Dendritic cell treated with granulocyte-macrophage colony-stimulating factor and Interleukin-4, amounts not matched to agents 40 ng/mL and 50 ng/mL, for 4 days (primary cell): ENCODE measurements around the gene SCAP.
"Not testable (repeated sequence)": the region's sequence is repeated elsewhere in the genome, so short reads cannot be mapped to it uniquely, and the experiment has no call there.

ENCODE experiments used
- H3K27ac Mint-ChIP-seq: one replicate; pipeline ENCODE4 v1.8.0; 2022; ENCODE audit warnings: mild to moderate bottlenecking, mixed read lengths
- H3K27me3 Mint-ChIP-seq: one replicate; pipeline ENCODE4 v1.8.0; 2022; ENCODE audit warnings: mild to moderate bottlenecking, mixed read lengths
- H3K36me3 Mint-ChIP-seq: one replicate; pipeline ENCODE4 v1.8.0; 2022; ENCODE audit warnings: low read depth, mixed read lengths
- H3K4me1 Mint-ChIP-seq: one replicate; pipeline ENCODE4 v1.8.0; 2022; ENCODE audit warnings: low read depth, mixed read lengths
- H3K4me3 Mint-ChIP-seq: one replicate; pipeline ENCODE4 v1.8.0; 2022; ENCODE audit warnings: mild to moderate bottlenecking, moderate library complexity, mixed read lengths
- H3K9me3 Mint-ChIP-seq: one replicate; pipeline ENCODE4 v1.8.0; 2022; ENCODE audit warnings: mixed read lengths
- intact Hi-C: fragments of 100-400 bp; cut with micrococcal nuclease; formaldehyde crosslinking; loops from one replicate; pipeline ENCODE4 v1.15.0; 2022

The SCAP gene

DNA sequence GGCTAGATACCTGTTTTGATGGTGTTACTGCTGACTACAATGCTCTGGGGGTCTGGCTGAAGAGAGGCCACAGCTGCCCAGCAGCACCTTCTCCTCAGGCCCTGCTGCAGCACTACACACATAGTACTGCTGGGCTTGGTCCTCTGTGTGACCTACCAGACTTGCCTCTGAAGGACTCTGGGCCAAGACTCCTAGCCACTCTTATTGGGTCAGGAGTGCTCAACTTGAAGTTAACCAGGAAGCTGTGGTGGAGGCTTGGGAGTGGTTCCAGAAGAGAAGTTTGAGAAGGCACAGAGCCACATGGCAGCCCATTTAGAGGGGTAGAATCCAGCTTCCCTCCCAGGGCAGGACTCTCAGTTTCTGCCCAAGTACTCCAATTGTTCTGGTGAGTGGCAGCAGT lies 21.2 kb upstream of the SCAP start:
- intact Hi-C loops: no loop called here
- Mint-ChIP-seq H3K4me1 (no peaks in the 10 kb centered on the region), H3K4me3 (no peak overlapping the region), H3K27ac (no peak overlapping the region), H3K9me3 (no peaks in the 10 kb centered on the region), H3K27me3 (no peaks in the 10 kb centered on the region), H3K36me3 (peaks cover 68% of the 10 kb centered on the region)

DNA sequence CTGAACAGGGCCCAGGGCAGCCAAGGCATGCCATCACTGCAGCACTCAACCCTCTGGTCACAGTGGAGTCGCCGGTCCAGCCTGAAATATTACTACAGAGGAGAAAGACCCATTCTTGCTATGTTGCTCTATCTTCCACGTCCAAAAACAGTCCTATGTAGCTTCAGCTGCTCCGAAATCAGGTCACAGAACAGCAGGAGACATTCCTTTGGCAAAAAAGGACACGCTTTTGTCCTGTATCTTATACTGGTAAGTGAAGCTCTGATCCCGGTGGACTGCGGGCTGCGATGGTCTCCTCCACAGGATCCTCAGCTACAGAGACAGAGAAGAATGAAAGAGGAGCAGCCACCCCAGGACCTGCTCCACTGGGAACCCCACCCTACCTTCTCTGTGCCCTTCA lies 20.1 kb upstream of the SCAP start:
- H3K36me3 Mint-ChIP-seq: peaks cover 62% of the 10 kb centered on the region

DNA sequence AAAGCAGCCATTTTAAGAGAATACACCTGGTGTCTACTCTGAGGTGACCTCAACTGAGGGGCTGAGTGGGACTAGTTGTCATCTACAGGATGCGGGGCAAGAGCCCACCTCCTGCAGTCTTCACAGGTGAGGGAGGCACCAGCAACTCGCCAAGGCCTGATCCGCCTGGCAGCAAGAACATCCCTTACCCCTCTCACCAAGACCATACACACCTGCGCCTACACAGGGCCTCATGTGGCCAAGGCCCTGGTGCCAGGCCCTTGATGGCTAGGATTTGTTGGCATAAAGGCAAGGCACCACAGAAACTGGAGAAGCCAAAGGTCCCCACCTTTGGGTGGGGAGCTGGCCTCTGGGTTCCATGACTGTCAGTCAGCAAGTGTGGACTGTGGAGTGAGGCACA lies 19.4 kb upstream of the SCAP start:
- Mint-ChIP-seq H3K36me3 (peaks cover 62% of the 10 kb centered on the region), H3K27me3 (no peaks in the 10 kb centered on the region), H3K27ac (no peak overlapping the region), H3K4me1 (no peaks in the 10 kb centered on the region), H3K4me3 (no peak overlapping the region), H3K9me3 (no peaks in the 10 kb centered on the region)
- intact Hi-C loops: no loop called here

More for the DNA sequence above, 20.1 kb upstream of the SCAP start:
- intact Hi-C loops: no loop called here
- no peak overlapping the region for H3K4me3 Mint-ChIP-seq
- no peaks in the 10 kb centered on the region for H3K9me3 Mint-ChIP-seq
- H3K27me3 Mint-ChIP-seq: no peaks in the 10 kb centered on the region
- H3K27ac Mint-ChIP-seq: no peak overlapping the region
- H3K4me1 Mint-ChIP-seq: no peaks in the 10 kb centered on the region

DNA sequence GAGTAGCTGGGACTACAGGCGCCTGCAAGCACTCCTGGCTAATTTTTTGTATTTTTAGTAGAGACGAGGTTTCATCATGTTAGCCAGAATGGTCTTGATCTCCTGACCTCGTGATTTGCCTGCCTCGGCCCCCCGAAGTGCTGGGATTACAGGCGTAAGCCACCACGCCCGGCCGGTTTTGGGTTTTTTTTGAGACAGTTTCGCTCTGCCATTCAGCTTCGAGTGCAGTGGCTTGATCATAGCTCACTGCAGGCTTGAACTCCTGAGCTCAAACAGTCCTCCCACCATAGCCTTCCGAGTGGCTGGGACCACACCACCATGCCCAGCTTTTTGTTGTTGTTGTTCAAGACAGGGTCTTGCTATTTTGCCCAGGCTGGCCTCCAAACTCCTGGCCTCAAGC lies 16.0 kb upstream of the SCAP start:
- H3K27me3 Mint-ChIP-seq: no peaks in the 10 kb centered on the region
- no peaks in the 10 kb centered on the region for H3K9me3 Mint-ChIP-seq
- no peak overlapping the region for H3K27ac Mint-ChIP-seq
- peaks cover 48% of the 10 kb centered on the region for H3K36me3 Mint-ChIP-seq
- intact Hi-C loops: no loop called here
- H3K4me3 Mint-ChIP-seq: no peak overlapping the region
- no peaks in the 10 kb centered on the region for H3K4me1 Mint-ChIP-seq

DNA sequence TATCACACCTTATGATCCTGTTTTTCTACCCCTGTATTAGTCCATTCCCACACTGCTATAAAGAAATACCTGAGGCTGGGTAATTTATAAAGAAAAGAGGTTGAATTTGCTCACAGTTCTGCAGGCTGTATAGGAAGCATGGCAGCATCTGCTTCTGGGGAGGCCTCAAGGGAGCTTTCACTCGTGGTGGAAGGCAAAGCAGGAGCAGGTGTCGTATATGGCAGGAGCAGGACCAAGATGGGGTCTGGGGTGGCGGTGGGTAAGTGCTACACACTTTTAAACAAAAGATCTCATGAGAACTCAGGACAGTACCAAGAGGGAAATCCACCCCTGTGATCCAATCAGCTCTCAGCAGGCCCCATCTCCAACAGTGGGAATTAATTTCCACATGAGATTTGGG lies 15.4 kb upstream of the SCAP start:
- no peak overlapping the region for H3K27ac Mint-ChIP-seq
- no peaks in the 10 kb centered on the region for H3K27me3 Mint-ChIP-seq
- H3K36me3 Mint-ChIP-seq: peaks cover 42% of the 10 kb centered on the region
- no peaks in the 10 kb centered on the region for H3K9me3 Mint-ChIP-seq
- no peaks in the 10 kb centered on the region for H3K4me1 Mint-ChIP-seq
- H3K4me3 Mint-ChIP-seq: no peak overlapping the region
- intact Hi-C loops: no loop called here

DNA sequence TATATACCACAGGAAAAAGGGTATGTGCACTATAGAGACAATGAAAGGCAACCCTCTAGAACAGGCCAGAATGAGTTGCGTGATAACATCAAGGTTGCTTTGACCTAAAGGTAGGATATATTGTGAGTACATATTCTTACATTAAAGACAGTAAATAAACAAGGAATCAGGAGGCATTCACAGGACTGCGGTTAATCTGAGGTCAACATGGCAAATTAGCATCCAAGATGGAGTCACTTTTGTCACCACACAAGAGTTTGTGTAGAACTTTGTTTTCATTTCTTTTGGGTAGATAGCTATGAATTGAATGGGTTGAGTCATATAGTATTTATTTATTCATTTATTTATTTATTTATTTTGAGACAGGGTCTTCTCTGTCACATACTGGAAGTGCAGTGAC lies 11.5 kb upstream of the SCAP start:
- no peak overlapping the region for H3K4me3 Mint-ChIP-seq
- H3K27me3 Mint-ChIP-seq: no peaks in the 10 kb centered on the region
- no peaks in the 10 kb centered on the region for H3K4me1 Mint-ChIP-seq
- intact Hi-C loops: no loop called here
- peaks cover 31% of the 10 kb centered on the region for H3K36me3 Mint-ChIP-seq
- no peaks in the 10 kb centered on the region for H3K9me3 Mint-ChIP-seq
- H3K27ac Mint-ChIP-seq: no peak overlapping the region

DNA sequence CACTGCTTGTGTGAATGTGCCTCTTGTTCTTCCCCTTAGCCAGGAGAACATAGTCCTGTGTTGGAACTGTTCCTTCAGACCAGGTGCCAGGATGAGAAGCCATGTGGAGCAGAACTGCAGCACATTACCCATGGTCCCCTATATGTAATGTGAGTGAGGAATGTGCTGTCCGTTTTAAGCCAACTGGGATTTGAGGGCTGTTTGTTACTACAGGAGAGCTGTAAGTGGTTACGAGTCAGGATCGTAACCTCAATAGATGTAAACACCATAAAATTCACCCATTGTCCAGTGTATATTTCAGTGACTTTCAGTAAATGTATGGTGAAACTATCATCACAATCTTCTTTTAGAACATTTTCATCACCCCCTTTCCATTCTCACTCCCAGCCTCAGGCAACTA lies 10.1 kb upstream of the SCAP start:
- Mint-ChIP-seq H3K4me1 (no peaks in the 10 kb centered on the region), H3K36me3 (peaks cover 26% of the 10 kb centered on the region), H3K27ac (no peak overlapping the region), H3K9me3 (no peaks in the 10 kb centered on the region), H3K4me3 (no peak overlapping the region), H3K27me3 (no peaks in the 10 kb centered on the region)
- intact Hi-C loops: no loop called here

DNA sequence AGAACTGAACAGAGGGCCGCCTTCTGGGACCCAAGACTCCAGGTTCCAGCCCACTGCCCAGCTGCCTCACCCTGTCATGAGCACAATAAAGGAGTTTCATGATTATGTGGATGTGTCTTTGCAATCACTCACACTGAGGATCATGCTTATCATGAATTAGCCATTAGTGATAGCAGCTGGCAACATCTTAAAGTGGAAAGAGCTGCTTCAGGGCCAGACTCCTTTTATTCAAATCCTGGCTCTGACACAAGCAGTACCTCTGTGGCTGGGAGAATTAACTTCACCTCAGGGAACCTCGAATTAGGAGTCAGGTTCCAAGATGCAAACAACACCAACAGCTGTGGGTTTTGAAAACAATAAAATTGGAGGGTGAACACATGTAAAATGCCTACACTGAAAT lies 6.6 kb upstream of the SCAP start:
- no peak overlapping the region for H3K27ac Mint-ChIP-seq
- no peaks in the 10 kb centered on the region for H3K9me3 Mint-ChIP-seq
- H3K4me3 Mint-ChIP-seq: no peak overlapping the region
- H3K36me3 Mint-ChIP-seq: no peaks in the 10 kb centered on the region
- no peaks in the 10 kb centered on the region for H3K27me3 Mint-ChIP-seq
- intact Hi-C loops: no loop called here
- no peaks in the 10 kb centered on the region for H3K4me1 Mint-ChIP-seq

DNA sequence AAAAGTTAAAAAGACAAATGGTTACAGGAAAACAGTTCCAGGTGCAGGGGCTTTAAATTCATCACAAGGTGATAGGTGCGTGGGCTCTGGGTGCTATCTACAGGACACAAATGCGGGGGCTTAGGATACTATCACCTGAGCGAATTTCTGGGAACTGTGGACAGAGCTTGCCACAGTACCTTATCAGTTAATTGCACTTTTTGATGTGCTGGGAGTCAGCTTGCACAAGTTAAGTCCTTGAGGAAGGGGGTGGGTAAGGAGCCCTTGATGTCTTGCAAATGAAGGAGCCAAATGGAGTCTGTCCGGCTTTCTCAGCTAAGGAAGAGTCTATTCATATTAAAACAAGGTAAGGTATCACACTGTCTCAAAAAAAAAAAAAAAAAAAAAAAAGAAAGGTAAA lies 6.0 kb upstream of the SCAP start:
- H3K4me3 Mint-ChIP-seq, H3K27me3 Mint-ChIP-seq, intact Hi-C loops, H3K36me3 Mint-ChIP-seq, H3K9me3 Mint-ChIP-seq, H3K27ac Mint-ChIP-seq, H3K4me1 Mint-ChIP-seq: not testable (repeated sequence)

DNA sequence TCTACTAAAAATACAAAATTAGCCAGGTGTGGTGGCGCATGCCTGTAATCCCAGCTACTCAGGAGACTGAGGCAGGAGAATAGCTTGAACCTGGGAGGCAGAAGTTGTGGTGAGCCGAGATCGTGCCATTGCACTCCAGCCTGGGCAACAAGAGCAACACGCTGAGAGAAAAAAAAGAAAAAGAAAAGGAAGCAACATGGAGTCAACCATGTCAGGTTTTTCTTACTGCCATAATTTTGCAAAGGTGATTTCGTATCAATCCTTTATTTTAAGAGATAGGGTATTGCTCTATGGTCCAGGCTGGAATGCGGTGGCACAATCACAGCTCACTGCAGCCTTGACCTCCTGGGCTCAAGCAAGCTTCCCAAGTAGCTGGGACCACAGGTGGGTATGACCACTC lies 4.5 kb upstream of the SCAP start:
- H3K4me3 Mint-ChIP-seq, H3K9me3 Mint-ChIP-seq, H3K27me3 Mint-ChIP-seq, intact Hi-C loops, H3K36me3 Mint-ChIP-seq, H3K27ac Mint-ChIP-seq, H3K4me1 Mint-ChIP-seq: not testable (repeated sequence)

DNA sequence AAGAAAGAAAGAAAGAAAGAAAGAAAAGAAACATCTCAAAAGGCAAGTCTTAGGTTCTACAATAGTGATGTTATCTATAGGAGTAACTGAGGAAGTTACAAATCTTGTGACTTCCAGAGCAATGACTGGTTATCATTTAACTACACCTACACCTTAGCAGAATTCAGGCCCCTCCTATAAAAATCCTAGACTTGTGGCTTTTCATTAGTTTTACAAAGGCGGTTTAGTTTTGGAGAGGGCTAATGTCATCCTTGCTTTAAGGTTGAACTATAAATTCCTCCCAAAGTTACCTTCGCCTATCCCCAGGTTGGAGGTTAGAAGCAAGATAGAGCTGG lies 4.1 kb upstream of the SCAP start:
- intact Hi-C loops: no loop called here
- H3K4me1 Mint-ChIP-seq: peaks cover 10% of the 10 kb centered on the region
- H3K4me3 Mint-ChIP-seq: no peak overlapping the region
- H3K27me3 Mint-ChIP-seq: no peaks in the 10 kb centered on the region
- H3K36me3 Mint-ChIP-seq: peaks cover 5% of the 10 kb centered on the region
- no peaks in the 10 kb centered on the region for H3K9me3 Mint-ChIP-seq
- H3K27ac Mint-ChIP-seq: no peak overlapping the region

DNA sequence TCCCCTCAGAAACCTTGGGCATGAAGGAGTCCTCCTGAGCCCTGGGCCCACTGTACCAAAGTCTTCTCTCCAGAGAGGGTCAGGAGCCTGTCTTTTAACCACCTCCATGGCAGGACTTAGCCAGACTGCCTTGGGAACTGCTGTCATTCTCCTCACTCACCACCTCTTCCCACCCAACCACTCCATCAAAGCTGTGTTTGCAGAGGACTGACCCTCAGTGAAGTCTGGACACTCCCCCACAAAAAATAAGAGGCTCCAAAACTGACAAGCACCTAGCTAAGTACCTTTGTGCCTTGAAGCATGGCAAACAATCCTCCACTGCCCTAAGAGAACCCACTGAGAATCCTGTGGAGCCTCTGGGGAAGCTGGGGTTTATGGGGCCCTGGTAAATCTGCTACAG lies 2.3 kb upstream of the SCAP start:
- no peaks in the 10 kb centered on the region for H3K9me3 Mint-ChIP-seq
- no peak overlapping the region for H3K4me3 Mint-ChIP-seq
- peaks cover 5% of the 10 kb centered on the region for H3K36me3 Mint-ChIP-seq
- no peak overlapping the region for H3K27ac Mint-ChIP-seq
- intact Hi-C loops: no loop called here
- no peaks in the 10 kb centered on the region for H3K27me3 Mint-ChIP-seq
- H3K4me1 Mint-ChIP-seq: peaks cover 23% of the 10 kb centered on the region

DNA sequence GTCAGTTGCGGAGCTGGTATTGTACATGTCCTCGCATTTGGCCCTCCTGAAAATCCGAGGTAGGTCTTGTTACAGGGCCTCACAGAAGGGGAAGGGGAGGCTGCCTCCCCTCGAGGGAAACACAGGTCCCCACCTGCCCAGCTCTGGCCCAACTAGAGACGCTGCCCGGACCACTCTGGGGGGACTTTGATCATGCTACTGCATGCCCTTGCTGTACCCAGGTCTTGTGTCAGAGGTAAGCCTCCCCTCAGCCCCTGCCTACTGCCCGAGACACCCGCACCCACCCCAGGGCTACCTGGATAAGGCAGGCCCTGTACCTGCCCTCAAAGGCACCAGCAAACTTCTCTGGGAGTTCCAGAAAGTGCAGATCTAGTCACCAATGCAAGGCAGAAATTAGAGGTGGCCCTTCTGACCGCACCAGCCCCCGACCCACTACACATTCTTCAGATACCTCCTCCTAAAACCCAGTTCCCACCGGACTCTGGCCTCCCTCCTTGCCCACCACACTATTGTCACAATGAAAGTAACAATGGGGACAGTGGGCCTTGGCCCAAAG lies 981 bp upstream of the SCAP start:
- Mint-ChIP-seq H3K9me3 (no peaks in the 10 kb centered on the region), H3K36me3 (peaks cover 5% of the 10 kb centered on the region), H3K4me1 (peaks cover 23% of the 10 kb centered on the region), H3K27me3 (no peaks in the 10 kb centered on the region), H3K4me3 (no peak overlapping the region), H3K27ac (peak overlapping the region; percentile 68)
- intact Hi-C loops: loop anchor here (1.0 kb wide), 2 partner anchors 36 to 55 kb away; no protein-coding TSS in a partner anchor

DNA sequence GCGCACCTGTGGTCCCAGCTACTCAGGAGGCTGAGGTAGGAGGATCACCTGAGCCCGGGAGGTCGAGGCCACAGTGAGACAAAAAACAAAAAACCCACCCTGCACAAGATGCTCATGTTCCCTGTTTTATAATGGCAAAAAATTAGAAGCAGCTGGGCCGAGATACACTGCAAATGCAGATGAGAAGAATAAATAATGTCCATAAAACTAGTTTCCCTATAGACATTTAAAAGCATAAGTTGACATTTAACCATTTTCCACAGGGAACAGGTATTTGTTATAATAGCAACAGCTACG lies 537 bp upstream of the SCAP start:
- H3K9me3 Mint-ChIP-seq: no peaks in the 10 kb centered on the region
- peaks cover 23% of the 10 kb centered on the region for H3K4me1 Mint-ChIP-seq
- intact Hi-C loops: loop anchor here (1.0 kb wide), 2 partner anchors 36 to 55 kb away; no protein-coding TSS in a partner anchor
- H3K27ac Mint-ChIP-seq: peak overlapping the region; percentile 68
- no peaks in the 10 kb centered on the region for H3K27me3 Mint-ChIP-seq
- H3K4me3 Mint-ChIP-seq: peak overlapping the region; percentile 93
- peaks cover 5% of the 10 kb centered on the region for H3K36me3 Mint-ChIP-seq

DNA sequence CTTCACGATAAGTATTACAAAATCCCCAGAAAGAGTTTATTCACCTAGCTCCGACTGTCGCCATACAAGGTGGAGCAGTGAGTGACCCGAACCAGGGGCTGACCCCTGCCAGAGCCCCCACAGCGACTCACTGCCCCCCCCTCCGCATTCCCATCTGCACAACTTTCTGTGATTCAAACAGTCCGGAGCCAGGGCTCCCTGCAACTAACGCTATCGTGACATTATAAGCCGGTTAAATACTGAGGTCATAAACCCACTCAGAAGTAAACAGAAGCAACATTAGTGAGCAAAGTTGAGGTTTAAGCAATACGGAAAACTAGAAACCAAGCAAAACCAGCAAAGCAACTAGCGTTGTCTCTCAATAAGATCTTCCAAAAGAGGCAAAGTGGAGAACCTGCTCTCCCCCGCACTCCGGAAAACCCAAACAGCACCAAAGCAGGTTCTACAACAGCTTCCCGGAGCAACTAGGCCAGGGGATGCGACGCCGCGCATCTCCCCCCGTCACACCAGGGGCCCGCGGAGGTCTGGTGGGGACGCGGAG lies 642 bp downstream of the SCAP start:
- intact Hi-C loops: no loop called here
- H3K4me1 Mint-ChIP-seq: peaks cover 23% of the 10 kb centered on the region
- peak overlapping the region; percentile 93 for H3K4me3 Mint-ChIP-seq
- H3K9me3 Mint-ChIP-seq: no peaks in the 10 kb centered on the region
- H3K27me3 Mint-ChIP-seq: no peaks in the 10 kb centered on the region
- H3K36me3 Mint-ChIP-seq: peaks cover 5% of the 10 kb centered on the region
- peak overlapping the region; percentile 68 for H3K27ac Mint-ChIP-seq
